ENCODE results near the gene PGM5. TPM values are rescaled to one million over a fixed set of nuclear protein-coding genes. Genes with fewer than 3 reads are reported as not detected.

Gene PGM5
- total RNA-seq, 1 experiment from 2014 or later = 4.2 TPM

GRCh38 chr9:68472119-68472518, 115.7 kb downstream of the PGM5 start:
- no peak overlapping the region for H3K4me3 Mint-ChIP-seq (ENCODE audit: unreplicated experiment)
- H3K36me3 ChIP-seq (ENCODE audit: control insufficient read depth, insufficient read depth, low read length) = no peaks in the 10 kb centered on the region
- H3K9me3 ChIP-seq = no peaks in the 10 kb centered on the region
- intact Hi-C loops (cut with micrococcal nuclease; ENCODE audit: unreplicated experiment) = no loop called here
- no peak overlapping the region for H3K4me3 ChIP-seq (ENCODE audit: low read depth, low read length)
- ChIA-PET CTCF (no interaction called here), POLR2A (no interaction called here)
- H3K27me3 ChIP-seq (replicated peaks; ENCODE audit: control insufficient read depth, insufficient read depth, low read length) = no peaks in the 10 kb centered on the region
- H3K36me3 Mint-ChIP-seq (ENCODE audit: insufficient read depth, unreplicated experiment) = no peaks in the 10 kb centered on the region
- no peaks in the 10 kb centered on the region for H3K4me1 Mint-ChIP-seq (ENCODE audit: low read depth, unreplicated experiment)
- no TSS peak for BruUV-seq (replicated peaks)
- no peak for TF ChIP-seq CTCF (IDR thresholded peaks at IDR 0.05; ENCODE audit: insufficient read depth in 1 of 2, low read depth in 1 of 2, low read length in 1 of 2, severe bottlenecking in 1 of 2, unreplicated experiment in 1 of 2)
- no peaks in the 10 kb centered on the region for H3K9me3 Mint-ChIP-seq (ENCODE audit: unreplicated experiment)
- H3K4me1 ChIP-seq = no peaks in the 10 kb centered on the region
- no peak for DNase-seq
- no peak overlapping the region for H3K27ac Mint-ChIP-seq (ENCODE audit: unreplicated experiment)
- H3K27me3 Mint-ChIP-seq (ENCODE audit: insufficient read depth, unreplicated experiment) = no peaks in the 10 kb centered on the region

- H3K27ac Mint-ChIP-seq (ENCODE audit: unreplicated experiment) = no peak overlapping the region
- H3K36me3 Mint-ChIP-seq (ENCODE audit: insufficient read depth, unreplicated experiment) = no peaks in the 10 kb centered on the region
- H3K4me1 Mint-ChIP-seq (ENCODE audit: low read depth, unreplicated experiment) = no peaks in the 10 kb centered on the region
- no peaks in the 10 kb centered on the region for H3K9me3 Mint-ChIP-seq (ENCODE audit: unreplicated experiment)
- Histone ChIP-seq H3K4me1 (no peaks in the 10 kb centered on the region), H3K4me3 (ENCODE audit: low read depth, low read length) (no peak overlapping the region), H3K27me3 (replicated peaks; ENCODE audit: control insufficient read depth, insufficient read depth, low read length) (no peaks in the 10 kb centered on the region), H3K9me3 (no peaks in the 10 kb centered on the region), H3K36me3 (ENCODE audit: control insufficient read depth, insufficient read depth, low read length) (no peaks in the 10 kb centered on the region)
- H3K27me3 Mint-ChIP-seq (ENCODE audit: insufficient read depth, unreplicated experiment) = no peaks in the 10 kb centered on the region
- H3K4me3 Mint-ChIP-seq (ENCODE audit: unreplicated experiment) = no peak overlapping the region
- ChIA-PET POLR2A (no interaction called here), CTCF (no interaction called here)
- DNase-seq = no peak
- BruUV-seq (replicated peaks) = no TSS peak
- TF ChIP-seq CTCF (IDR thresholded peaks at IDR 0.05; ENCODE audit: insufficient read depth in 1 of 2, low read depth in 1 of 2, low read length in 1 of 2, severe bottlenecking in 1 of 2, unreplicated experiment in 1 of 2) = no peak
- intact Hi-C loops (cut with micrococcal nuclease; ENCODE audit: unreplicated experiment) = no loop called here
Observed at GRCh38 chr9:68473790-68474189, 117.4 kb downstream of the PGM5 start.

GRCh38 chr9:68476422-68476821, 120.0 kb downstream of the PGM5 start:
- CTCF ChIA-PET = no interaction called here
- POLR2A ChIA-PET = no interaction called here
- no TSS peak for BruUV-seq (replicated peaks)
- no peaks in the 10 kb centered on the region for H3K36me3 ChIP-seq (ENCODE audit: control insufficient read depth, insufficient read depth, low read length)
- no peaks in the 10 kb centered on the region for H3K4me1 ChIP-seq
- no peaks in the 10 kb centered on the region for H3K36me3 Mint-ChIP-seq (ENCODE audit: insufficient read depth, unreplicated experiment)
- H3K4me1 Mint-ChIP-seq (ENCODE audit: low read depth, unreplicated experiment) = no peaks in the 10 kb centered on the region
- intact Hi-C loops (cut with micrococcal nuclease; ENCODE audit: unreplicated experiment) = no loop called here
- no peak for TF ChIP-seq CTCF (IDR thresholded peaks at IDR 0.05; ENCODE audit: insufficient read depth in 1 of 2, low read depth in 1 of 2, low read length in 1 of 2, severe bottlenecking in 1 of 2, unreplicated experiment in 1 of 2)
- no peaks in the 10 kb centered on the region for H3K27me3 Mint-ChIP-seq (ENCODE audit: insufficient read depth, unreplicated experiment)
- no peak overlapping the region for H3K4me3 Mint-ChIP-seq (ENCODE audit: unreplicated experiment)
- H3K27ac Mint-ChIP-seq (ENCODE audit: unreplicated experiment) = no peak overlapping the region
- DNase-seq = no peak
- no peaks in the 10 kb centered on the region for H3K9me3 Mint-ChIP-seq (ENCODE audit: unreplicated experiment)
- no peaks in the 10 kb centered on the region for H3K27me3 ChIP-seq (replicated peaks; ENCODE audit: control insufficient read depth, insufficient read depth, low read length)
- H3K4me3 ChIP-seq (ENCODE audit: low read depth, low read length) = no peak overlapping the region
- H3K9me3 ChIP-seq = no peaks in the 10 kb centered on the region
